Osteoblast (primary cell): ENCODE results near the gene PPP1R3E. TPM values are rescaled to one million over a fixed set of nuclear protein-coding genes. Genes with fewer than 3 reads are reported as not detected.

ENCODE experiments used
- DNase-seq: peaks from one replicate; pipeline ENCODE4 v3.0.0; 2011; ENCODE audit warnings: low spot score, mixed read lengths; ENCODE audit not compliant: insufficient read length; ENCODE audit errors: missing footprints
- H2AFZ ChIP-seq: 2 replicates; pipeline ENCODE4 v1.6.0; 2011; ENCODE audit warnings: mild to moderate bottlenecking, low read length
- H3K27ac ChIP-seq: 2 replicates; pipeline ENCODE4 v1.5.1; 2011; ENCODE audit warnings: mild to moderate bottlenecking, low read depth, low read length, moderate library complexity
- H3K27me3 ChIP-seq: 2 replicates; pipeline ENCODE4 v1.6.0; 2012; ENCODE audit warnings: mild to moderate bottlenecking, control low read depth, inconsistent platforms, low read length, moderate library complexity; ENCODE audit not compliant: insufficient read depth
- H3K36me3 ChIP-seq: 2 replicates; pipeline ENCODE4 v1.5.1; 2011; ENCODE audit warnings: mild to moderate bottlenecking, low read length, control low read depth, moderate library complexity; ENCODE audit not compliant: insufficient read depth
- H3K4me1 ChIP-seq: 2 replicates; pipeline ENCODE4 v1.5.1; 2011; ENCODE audit warnings: mild to moderate bottlenecking, low read length, control low read depth, moderate library complexity; ENCODE audit not compliant: insufficient read depth
- H3K4me2 ChIP-seq: 2 replicates; pipeline ENCODE4 v1.6.0; 2011; ENCODE audit warnings: mild to moderate bottlenecking, low read length; ENCODE audit not compliant: insufficient read depth
- H3K4me3 ChIP-seq: fragments of 200-600 bp; sonication (generic); 3 replicates; pipeline ENCODE4 v1.5.1; 2012; ENCODE audit warnings: mild to moderate bottlenecking, low read length, inconsistent platforms; ENCODE audit not compliant: insufficient read depth
- H3K79me2 ChIP-seq: 2 replicates; pipeline ENCODE4 v1.6.0; 2012; ENCODE audit warnings: mild to moderate bottlenecking, low read length, control low read depth, inconsistent platforms; ENCODE audit not compliant: insufficient read depth
- H3K9me3 ChIP-seq: 2 replicates; pipeline ENCODE4 v1.5.1; 2011; ENCODE audit warnings: low read depth, low read length, control low read depth
- H4K20me1 ChIP-seq: 2 replicates; pipeline ENCODE4 v1.6.0; 2012; ENCODE audit warnings: mild to moderate bottlenecking, low read length, control low read depth; ENCODE audit not compliant: insufficient read depth
- total RNA-seq: library from RNA; depleted of rRNA; stranded (reverse); fragments of >200 nt; gene quantifications from 2 replicates; pipeline ENCODE4 v1.2.3, GENCODE V29; 2012
- TF ChIP-seq, protein P1 (sequence below): IDR thresholded peaks from 2 replicates; pipeline ENCODE4 v1.5.1; 2011; ENCODE audit warnings: mild to moderate bottlenecking, low read depth, low read length, moderate library complexity; ENCODE audit errors: extremely low read depth

Gene PPP1R3E
- total RNA-seq, 1 donor = 7.6 TPM

- no peak overlapping the region for H3K27ac ChIP-seq
- H2AFZ ChIP-seq = no peak overlapping the region
- H3K79me2 ChIP-seq = no peaks in the 10 kb centered on the region
- H4K20me1 ChIP-seq = peaks cover 5% of the 10 kb centered on the region
- H3K9me3 ChIP-seq = no peaks in the 10 kb centered on the region
- no peak overlapping the region for H3K4me3 ChIP-seq
- peak; percentile 63 for DNase-seq
- TF ChIP-seq, protein P1, sequence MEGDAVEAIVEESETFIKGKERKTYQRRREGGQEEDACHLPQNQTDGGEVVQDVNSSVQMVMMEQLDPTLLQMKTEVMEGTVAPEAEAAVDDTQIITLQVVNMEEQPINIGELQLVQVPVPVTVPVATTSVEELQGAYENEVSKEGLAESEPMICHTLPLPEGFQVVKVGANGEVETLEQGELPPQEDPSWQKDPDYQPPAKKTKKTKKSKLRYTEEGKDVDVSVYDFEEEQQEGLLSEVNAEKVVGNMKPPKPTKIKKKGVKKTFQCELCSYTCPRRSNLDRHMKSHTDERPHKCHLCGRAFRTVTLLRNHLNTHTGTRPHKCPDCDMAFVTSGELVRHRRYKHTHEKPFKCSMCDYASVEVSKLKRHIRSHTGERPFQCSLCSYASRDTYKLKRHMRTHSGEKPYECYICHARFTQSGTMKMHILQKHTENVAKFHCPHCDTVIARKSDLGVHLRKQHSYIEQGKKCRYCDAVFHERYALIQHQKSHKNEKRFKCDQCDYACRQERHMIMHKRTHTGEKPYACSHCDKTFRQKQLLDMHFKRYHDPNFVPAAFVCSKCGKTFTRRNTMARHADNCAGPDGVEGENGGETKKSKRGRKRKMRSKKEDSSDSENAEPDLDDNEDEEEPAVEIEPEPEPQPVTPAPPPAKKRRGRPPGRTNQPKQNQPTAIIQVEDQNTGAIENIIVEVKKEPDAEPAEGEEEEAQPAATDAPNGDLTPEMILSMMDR = no peak
- no peaks in the 10 kb centered on the region for H3K27me3 ChIP-seq
- H3K4me1 ChIP-seq = peaks cover 7% of the 10 kb centered on the region
- H3K36me3 ChIP-seq = no peaks in the 10 kb centered on the region
- no peak overlapping the region for H3K4me2 ChIP-seq
These were observed 45.6 kb upstream of the PPP1R3E start for GRCh38 chr14:23348297-23348655.

- no peak overlapping the region for H3K4me2 ChIP-seq
- H3K27ac ChIP-seq = no peak overlapping the region
- peaks cover 5% of the 10 kb centered on the region for H4K20me1 ChIP-seq
- H2AFZ ChIP-seq = no peak overlapping the region
- H3K9me3 ChIP-seq = no peaks in the 10 kb centered on the region
- no peaks in the 10 kb centered on the region for H3K27me3 ChIP-seq
- H3K36me3 ChIP-seq = no peaks in the 10 kb centered on the region
- H3K4me1 ChIP-seq = peaks cover 4% of the 10 kb centered on the region
- TF ChIP-seq, protein P1 = no peak
- no peak overlapping the region for H3K4me3 ChIP-seq
- H3K79me2 ChIP-seq = no peaks in the 10 kb centered on the region
- peak; percentile 50 for DNase-seq
These were observed 45.0 kb upstream of the PPP1R3E start for GRCh38 chr14:23347406-23348296.

DNA sequence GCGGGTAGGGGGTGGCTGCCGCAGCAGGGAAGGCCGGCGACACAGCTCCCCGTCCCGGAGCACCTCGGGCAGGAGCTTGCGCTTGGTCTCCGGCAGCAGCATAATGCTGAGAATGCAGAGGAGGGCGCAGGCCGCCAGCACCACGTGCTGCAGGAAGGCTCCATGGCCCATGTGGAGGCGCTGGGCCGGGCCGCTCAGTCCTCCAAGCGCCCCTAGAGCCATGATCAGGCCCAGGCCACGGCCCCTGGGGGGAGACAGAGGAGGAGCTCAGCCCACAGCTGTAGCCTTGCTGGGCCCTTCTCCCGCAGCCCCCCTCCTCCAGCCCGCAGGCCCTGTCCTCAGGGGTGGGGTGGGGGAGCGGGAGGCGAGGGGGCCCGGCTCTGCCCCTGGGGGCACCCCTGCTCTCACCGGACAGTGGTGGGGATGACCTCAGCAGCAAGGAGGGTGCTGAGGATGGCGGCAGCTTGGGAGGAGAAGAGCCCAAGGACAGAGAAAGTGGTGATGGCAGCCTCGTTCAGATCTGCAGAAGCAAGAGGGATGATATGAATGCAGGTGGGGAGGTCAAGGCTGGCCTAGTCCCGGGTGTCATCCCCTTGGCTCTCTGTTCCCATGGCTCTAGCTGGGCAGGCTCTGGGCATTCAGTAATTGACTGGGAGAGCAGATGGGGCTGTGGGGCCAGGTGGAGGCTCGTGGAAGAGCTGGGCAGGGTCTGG lies 44.2 kb upstream of the PPP1R3E start:
- Histone ChIP-seq H3K36me3 (no peaks in the 10 kb centered on the region), H3K27me3 (no peaks in the 10 kb centered on the region), H3K4me2 (no peak overlapping the region), H3K9me3 (no peaks in the 10 kb centered on the region), H3K4me3 (no peak overlapping the region), H4K20me1 (peaks cover 5% of the 10 kb centered on the region), H3K4me1 (peaks cover 2% of the 10 kb centered on the region), H3K79me2 (no peaks in the 10 kb centered on the region), H2AFZ (no peak overlapping the region), H3K27ac (no peak overlapping the region)
- TF ChIP-seq, protein P1 = no peak
- peak; percentile 62 for DNase-seq
